GM18858 (cell line): ENCODE data around the gene GPR183.

Source experiments
- ATAC-seq: cut with Tn5 transposase; IDR thresholded peaks from one replicate; pipeline ENCODE4 v1.9.1; 2021; ENCODE audit not compliant: unreplicated experiment

Gene GPR183, protein sequence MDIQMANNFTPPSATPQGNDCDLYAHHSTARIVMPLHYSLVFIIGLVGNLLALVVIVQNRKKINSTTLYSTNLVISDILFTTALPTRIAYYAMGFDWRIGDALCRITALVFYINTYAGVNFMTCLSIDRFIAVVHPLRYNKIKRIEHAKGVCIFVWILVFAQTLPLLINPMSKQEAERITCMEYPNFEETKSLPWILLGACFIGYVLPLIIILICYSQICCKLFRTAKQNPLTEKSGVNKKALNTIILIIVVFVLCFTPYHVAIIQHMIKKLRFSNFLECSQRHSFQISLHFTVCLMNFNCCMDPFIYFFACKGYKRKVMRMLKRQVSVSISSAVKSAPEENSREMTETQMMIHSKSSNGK

DNA sequence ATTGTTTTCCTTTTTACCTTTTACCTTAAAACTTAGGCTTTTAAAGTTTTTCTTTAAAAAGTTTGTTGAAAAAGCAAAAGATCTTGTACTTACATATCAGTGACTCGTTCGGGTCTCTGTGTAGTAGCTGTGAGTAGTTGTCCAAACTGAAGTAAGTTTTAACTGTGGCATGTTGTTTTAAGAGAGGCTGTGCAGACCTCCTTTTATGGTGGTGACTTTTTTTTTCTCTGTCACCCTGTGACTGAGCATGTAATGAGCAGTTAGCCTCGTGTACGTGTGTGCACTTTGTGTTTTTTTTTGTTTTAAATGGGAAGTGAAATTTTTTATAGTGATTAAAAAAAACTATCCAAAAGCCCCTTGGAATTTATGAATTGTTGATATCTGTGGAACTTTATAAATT is at the start of gene GPR183:
Gene GPR183, minus strand, starts transcription at position 153 of the 400 bp plus-strand sequence. CDS start 11,254 bp downstream, outside the sequence.
- ATAC-seq: peak; percentile 51

DNA sequence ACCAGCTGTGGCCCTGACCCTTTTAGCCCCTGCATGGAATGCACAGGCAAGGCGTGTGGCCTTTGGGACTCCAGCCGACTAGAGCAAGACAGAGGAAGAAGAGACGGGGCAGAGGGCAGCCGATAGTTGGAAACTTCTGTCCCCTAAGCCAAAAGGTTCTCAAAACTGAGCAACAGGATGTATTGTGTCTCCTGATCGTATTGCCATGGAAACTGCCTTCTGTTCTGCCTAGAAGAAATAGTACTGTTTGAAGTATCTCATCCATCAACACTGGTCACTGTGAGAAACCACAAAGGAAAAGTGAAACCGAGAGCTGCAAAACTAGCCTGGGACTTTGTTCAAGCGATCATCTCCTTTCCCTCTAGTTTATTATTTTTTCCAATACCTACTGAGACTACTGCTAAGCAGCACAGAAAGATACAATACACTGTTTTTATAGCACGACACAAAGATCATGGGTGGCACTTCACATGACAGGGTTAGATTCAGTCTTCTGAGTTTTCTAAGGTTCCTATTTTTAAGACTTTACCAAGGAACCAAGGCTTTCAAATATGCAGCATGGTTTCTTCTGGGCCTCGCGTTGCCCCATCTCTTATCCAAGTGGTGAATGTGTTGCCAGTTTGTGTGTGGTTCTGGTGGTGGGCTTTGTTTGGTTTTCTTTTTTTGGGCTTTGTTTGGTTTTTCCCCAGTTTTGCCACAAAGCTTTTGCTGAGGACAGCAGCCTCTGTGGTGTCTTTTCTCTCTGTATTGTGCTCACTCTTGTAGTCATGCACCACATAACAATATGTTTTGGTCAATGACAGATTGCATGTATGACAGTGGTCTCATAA is 49.3 kb upstream of the GPR183 start:
- peak; percentile 59 for ATAC-seq

DNA sequence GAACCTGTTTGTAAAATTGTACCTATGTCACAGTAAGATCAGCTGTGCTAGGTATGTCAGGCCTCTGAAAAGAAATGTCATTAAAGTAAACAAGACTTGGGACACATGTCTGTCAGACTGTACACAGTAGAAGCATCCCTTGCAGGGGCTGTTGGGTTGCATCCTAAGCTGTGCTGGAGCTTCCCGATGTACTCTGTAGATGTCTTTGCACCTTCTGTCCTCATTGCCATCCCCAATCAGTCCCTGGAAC is 48.7 kb upstream of the GPR183 start:
- no peak for ATAC-seq

DNA sequence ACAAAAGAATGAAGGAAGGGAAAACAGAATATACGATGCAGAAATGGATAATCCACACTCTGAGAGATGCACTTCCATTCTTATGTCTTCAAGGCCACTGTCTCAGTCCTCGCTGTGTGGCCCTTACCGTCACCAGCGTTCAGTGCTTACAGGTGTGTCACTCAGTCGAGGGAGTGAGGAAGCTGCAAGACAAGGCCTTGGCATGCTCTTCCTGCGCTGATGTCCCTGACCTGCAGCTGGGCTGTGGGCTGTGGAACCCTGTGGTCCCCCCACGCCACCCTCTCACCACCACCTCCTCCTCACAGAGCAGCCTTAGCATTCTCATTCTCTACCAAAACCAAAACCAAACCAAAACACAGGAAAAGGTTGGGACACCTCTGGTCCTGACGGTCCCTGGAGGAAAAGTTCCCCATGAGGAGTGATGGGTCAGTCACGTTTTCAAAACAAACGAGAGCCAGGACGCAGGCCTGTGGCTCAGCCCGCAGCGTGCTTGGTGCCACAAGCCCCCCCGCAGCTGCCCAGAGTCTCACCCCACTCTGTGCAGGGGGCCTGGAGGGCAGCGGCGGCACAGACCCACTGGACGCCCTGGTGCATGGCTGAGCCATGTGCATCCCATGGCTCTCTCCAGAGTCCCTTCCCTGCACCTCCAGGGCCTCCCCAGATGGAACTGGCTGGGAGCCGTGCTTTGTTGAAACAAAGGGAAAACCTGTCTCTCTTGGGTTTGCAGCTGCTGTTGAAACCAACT is 48.2 kb upstream of the GPR183 start:
- ATAC-seq: no peak

DNA sequence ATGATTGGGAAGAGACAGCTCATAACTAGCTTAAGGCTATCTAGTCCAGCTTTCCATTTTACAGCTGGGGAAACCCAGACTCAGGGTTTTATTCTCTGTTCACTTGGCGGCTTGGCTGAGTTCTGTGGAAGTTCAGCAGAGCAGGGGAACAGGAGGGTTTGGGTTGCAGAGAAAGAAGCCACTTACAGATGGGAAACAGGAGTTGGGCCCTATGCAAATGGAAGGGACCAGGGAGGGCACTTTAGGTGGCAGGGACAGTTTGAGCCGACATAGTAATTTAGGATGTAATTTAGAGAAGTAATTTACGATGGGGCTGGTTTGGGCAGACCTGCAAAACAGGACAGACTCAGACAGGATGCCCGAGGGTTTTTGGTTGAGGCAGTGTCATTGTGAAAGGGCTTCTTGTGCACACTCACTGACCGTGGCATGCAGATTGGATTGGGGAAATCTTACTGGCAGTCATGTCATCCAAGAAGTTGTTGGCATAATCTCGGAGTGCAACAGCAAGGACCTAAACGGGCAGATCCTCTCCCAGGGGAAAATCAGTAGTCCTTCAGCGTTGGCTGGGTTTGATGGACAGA is 47.3 kb upstream of the GPR183 start:
- no peak for ATAC-seq

DNA sequence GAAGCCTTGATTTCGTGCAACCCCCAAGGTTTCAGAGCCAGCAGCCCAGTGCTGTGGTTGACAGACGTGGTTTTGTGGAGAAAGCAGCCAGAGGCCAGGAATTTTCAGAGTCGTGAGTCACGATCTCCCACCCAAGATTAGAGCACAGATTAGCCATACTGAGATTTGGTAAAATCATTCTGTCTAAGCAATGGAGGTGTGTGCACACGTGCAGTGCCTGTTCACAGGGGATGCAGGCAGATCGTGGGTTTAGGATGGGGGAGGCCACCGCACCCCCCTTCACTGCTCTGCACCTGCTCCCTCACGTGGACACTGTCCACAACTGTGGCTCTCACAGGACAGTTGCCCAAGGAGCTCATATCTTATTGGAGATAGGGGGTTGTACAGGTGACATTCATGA is 46.6 kb upstream of the GPR183 start:
- ATAC-seq: no peak

DNA sequence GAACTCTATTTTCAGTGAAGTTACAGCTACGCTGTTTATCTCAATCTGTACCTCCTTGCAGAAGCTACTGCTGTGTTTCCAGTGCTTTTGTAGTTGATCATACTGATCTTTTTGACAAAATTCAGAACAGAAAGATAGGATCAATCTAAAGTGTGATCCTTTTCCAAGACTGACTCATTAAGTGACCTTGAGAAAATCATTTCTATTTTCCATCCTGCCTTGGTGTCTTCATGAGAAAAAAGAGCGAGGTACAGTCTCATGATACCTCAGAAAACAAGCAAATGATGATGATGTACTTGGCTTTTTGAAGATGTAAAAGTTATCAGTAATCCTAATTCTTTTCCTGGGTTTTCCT is 46.0 kb upstream of the GPR183 start:
- ATAC-seq: no peak

DNA sequence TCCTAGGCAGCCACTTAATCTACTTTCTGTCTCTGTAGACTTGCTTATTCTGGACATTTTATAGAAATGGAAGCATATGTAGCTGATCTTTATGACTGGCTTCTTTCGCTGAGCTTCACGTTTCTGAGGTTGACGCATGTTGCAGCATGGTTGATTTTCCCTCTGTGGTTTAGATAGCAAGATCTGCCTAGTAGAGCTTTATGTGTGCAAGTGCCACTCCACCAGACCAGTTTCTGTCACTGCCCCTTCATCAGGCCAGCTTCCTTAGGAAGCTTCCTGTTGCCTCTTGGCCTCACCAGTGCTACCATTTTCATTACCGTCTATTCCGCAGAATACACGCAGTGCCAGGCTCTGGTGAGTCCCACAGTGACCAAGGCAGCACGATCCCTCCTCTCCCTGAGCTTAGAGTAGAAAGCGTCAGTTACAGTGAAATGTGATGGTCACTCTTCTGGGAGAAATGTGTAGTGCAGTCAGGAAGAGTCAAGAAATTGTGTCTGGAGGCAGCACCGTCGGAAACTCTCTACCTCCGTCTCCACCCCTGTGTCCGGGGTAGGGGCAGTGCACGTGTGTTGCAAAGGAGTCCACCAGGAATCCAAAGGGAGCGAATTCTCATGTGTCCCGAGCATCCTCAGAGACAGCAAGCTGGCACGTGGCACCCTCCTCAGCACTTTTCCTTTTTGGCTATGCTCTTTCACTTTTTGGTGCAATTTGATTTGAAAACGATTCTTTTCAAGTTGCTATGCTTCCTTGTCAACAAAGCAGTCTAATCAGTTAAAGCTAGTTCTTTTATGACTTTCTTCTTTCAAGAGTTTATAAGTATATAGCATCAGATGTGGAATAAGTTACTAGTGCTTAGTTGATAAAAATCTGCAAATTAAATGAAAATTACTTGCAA is 45.4 kb upstream of the GPR183 start:
- no peak for ATAC-seq

DNA sequence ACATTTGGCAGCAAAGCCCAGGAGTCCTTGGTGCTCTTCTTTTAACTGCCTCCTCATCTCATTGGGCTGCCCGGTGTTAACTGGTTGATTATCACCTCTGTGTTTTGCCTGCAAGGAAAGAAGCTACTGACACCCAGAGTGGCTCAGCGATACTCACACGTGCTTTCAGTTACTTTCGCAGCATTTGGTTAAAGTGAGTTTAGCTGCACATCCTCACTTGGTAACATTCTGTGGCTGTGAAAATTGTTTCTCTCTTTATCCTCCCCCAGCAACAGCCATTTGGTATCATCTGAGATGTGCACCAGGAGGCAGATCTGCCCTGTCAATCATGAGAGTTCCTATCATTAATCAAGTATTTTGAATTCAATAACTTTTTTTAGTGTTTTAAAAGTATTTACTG is 44.6 kb upstream of the GPR183 start:
- no peak for ATAC-seq

DNA sequence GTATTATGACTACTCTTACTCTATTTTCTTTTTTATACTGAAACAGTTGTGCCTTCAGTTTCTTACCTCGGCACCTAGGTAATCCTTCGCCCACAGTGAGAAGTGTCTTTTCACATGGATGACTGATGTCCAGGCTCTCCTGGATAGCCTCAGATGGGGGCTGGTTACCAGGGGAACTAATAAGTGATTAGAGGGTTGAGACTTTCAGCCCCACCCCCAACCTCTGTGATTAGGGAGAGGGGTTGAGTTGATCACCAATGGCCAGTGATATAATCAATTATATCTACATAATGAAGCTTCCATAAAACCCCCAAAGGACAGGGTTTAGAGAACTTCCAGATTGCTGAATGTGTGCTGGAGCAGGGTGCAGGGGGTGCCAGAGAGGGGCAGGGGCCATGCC is 43.0 kb upstream of the GPR183 start:
- no peak for ATAC-seq

DNA sequence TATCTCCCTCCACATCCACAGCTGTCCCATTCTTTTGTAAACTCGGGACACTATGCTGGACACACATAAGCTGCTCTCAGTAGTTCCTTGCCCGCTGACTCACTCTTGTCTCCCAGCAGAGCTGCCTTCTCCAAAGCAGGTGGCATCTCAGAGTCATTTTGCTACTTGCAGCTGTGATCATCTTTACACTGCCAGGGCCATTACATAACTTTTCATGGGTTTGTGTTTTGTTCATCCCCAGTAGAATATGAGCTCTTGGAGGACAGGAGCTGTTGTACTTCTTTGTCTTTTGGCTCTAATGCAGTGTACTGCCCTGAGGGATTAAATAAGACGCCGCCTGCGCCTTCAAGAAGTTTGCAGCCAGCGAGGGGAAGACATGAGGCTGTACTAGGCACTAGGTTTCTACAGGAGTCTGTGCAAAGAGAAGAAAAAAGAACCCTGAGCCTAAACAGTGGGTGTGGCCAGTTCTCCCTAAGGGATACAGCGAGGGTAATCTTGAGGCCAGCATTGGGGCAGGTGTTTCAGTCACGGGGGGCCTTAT is 40.8 kb upstream of the GPR183 start:
- ATAC-seq: peak; percentile 65

DNA sequence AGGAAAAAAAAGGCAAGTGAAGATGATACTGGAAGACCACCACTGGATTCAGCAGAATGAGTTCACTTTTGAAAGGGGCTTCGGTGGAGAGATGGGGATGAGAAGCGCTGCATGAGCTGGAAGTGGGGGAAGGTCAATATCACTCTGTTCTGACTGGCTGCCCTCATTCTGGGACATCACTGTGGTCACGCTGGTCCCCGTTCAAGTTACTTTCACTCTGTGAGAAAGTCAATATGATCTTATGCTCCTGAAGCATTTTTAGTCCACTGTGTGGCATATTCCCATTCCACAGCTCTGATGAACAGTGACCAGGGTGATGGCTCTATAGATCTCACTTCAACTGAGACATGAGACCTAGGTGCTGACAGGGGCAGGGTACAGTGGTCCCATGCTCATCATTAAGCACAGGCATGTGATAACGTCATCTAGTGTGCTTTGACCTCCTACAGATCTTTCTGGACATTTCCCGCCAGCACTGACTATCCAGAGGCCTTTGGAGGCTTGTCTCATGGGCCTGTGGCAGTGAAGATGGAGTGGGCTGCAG is 40.2 kb upstream of the GPR183 start:
- no peak for ATAC-seq

DNA sequence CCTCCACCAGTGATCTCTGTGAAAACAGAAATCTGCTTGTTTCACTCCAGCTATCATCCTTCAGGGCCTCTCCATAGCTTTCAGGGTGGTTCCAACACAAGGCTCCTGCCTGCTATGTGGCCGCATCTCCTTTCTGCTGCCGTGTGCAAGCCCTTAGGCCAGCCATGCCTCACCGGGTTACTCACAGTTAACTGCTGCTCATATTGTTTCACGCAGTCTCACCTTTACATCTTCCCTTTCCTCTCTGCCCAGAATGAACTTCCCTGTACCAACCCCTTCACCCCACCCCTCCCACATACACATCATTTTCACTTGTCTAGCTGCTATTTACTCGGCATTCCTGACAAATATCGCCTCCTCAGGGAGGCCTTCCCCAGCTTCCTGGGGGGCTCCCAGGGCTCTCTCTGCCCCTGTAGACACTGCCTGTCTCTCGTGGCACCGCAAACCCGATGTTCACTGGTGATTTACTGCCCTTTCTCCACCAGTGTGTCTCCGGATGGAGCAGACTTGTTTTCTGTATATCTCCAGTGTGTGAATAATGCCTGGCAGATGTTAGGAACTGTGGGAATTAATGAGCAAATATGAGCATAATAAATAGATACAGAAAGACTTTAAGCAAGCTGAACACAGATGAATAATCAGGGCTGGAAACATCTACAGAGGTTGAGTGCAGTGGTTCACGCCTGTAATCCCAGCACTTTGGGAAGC is 39.3 kb upstream of the GPR183 start:
- ATAC-seq: no peak

DNA sequence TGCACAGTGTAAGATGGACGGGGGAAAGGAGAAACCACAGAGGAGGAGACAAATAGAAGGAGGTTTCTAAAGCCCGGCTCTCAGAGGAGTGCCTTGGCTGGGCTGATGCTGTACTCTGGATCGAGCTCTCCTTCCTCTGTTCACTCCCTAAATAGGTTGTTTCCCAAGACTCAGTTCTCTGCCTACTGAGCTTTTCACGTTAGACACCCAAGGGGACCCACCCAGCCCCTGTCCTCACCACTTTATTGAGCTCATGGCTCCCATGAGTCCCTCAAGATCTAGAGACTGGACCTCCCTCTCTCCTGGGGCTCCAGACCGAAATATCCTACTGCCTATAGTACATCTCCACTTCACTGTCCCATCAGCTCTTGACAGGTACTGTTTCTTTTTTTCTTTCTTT is 38.1 kb upstream of the GPR183 start:
- no peak for ATAC-seq

DNA sequence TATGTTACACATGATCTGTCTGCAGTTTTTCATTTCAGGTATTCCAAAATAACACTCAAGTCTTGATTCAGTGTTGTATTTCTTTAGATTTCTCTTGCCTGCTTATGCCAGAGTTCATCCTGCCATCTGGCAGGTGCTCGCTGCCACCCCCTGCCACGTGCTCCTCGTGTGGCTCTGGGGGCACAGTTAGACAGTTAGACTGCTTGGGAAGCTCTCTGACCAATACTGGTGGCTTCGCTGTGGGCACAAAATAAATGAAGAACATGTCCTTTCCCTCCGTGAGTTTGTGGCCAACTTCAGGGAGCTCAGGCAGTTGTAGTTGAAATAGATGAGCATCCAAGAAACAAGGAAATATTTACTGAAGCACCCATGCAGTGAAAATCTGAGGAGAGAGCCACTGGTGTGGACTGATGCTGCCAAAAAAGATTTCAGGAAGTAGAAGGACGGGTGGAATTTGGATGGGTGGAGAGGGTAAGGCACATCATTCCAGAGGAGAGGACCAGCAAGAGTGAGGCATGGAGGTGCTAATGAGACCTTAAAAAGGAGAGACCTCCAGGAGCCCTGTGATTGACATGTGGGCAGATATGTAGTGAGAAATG is 37.5 kb upstream of the GPR183 start:
- no peak for ATAC-seq

DNA sequence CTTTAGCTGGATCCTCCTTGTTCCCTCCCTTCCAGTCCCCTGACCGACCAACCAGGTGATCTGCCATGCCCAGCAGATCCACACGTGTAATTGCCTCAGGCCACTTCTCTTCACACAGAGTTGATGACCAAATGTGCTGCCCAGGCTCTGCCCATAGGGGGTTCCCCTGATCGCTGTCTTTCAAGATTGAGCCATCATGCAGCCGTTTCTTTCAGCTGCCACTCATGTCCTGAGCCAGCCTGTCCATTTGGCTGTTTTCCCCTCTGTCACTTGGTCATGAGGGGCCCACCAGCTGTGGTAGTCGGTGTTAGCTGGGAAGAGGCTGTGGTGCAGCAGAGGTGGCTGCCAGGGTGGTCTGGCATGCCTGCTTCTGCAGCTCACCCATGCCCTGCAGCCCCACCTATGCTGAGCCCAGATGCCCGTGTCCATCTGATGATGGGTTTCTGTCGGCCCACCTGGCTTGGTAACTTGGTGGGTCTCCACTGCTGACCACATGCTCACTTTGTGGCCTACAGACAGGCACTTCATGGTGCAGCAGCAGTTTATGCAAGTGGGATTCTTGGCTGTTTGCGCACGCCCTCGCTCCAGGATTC is 35.6 kb upstream of the GPR183 start:
- ATAC-seq: no peak

DNA sequence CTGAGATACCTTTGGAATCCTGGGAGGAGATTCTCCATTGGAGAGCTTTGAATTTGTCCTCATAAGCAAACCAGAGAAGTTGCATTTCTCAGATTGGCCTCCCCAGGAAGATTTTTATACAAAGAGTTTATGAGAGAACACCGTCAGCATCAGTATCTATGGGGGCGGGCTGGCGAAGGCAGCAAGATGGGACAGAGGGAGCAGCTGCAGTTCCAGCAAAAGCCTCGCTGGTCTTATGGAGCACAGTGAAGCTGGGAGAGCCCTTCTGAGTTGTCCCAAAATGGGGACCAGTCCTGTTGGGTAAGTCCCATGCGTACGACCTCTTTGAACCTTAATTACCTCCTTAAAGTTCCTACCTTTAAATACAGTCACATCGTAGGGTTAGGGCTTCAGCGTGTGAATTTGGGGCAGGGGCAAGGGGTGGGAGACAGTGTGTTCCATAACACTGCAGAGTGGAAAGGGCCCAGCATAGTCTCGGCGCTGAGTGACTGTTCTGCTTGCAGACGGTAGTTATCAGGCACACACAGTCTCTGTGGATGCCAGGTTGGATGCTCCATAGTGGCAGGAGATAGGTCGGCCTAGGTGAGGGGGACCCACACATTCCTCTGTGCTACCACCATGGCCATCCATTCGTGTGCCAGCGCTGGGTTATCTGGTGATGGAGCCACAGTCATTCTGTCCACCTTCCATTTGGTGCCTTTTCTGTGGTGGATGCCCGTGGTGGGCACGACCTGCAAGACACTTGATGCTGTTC is 34.9 kb upstream of the GPR183 start:
- ATAC-seq: no peak

DNA sequence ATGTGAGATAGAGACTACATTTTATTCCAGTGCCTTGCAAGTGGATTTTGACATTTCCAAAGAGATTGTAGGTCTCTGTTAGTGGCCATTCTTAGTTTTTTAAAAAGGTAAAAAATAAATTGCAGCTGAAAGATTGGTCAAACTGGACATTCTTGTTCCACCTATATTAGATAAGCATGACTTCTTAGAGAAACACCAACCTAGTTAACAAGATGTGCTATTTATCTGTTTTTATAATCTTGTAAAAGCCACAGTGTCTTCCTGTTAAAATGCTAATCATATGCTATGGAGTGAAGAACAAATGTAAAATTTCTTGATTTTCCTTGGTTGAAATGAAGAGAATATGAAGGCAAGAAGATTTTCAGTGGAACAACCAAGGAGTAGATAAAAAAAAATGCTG is 33.4 kb upstream of the GPR183 start:
- ATAC-seq: no peak
